HG02763 (cell line): Measurements from ENCODE around the gene HTT.
"Not testable (repeated sequence)": the region's sequence is repeated elsewhere in the genome, so short reads cannot be mapped to it uniquely, and the experiment has no call there.

Source experiments
- ATAC-seq: cut with Tn5 transposase; IDR thresholded peaks from one replicate; pipeline ENCODE4 v1.9.1; 2021; ENCODE audit warnings: mild to moderate bottlenecking, moderate library complexity; ENCODE audit not compliant: unreplicated experiment

Gene HTT

DNA sequence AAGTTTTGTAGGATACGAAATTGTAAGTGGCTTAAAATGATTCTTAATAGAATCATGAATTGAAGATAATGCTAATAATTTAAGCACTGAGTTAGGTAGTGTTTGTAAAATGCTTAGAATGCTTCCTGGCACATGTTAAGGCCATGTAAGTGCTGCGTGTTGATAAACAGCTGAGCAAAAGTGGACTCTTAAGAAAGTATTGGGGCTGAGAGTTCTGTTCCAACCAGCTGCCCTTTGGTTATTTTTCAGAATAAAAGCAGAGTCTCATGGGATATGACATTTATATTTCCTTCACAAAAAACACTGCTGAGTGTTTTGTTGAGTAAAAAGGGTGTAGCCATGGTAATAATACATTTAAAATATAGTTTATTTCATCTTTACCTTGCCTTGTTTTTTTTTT lies 42.5 kb downstream of the HTT start:
- no peak for ATAC-seq

DNA sequence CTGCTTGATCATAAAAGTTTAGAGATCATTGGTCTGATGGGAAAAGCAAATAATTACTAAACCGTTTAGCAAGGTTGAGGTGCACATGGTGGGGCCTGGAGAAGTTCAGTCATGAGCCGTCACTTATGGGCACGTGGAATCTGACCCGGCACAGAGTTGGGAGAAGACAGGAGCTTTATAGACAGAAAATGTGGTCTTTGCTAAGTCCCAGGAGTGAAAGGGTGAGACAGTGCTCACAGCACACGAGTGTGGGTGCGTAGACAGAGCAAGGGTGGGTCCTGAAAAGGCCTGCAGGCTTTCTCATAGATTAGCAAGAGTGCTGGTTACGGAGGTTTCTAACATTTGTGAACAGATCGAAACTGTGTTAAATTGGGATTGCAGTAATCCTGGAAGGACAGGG lies 43.8 kb downstream of the HTT start:
- ATAC-seq, result no peak

DNA sequence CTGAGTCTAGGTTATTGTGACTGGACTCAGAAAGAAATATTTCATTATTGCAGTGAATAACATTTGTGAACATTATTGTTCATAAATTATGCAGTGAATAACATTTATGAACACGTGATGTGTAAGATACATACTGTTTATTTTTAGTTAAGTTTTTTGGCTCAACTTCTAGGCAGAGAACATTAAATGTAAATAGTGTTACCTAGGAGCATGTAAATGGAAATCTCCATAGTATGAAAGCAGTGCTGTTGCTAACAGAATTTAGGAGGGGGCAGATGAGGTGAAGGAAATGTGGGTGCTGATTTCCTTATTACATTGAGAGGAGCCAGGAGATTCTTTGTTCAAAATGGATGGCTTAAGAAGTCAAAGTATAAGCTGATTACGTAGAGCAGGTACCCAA lies 45.0 kb downstream of the HTT start:
- no peak for ATAC-seq

GRCh38 chr4:3121110-3121509 lies 46.6 kb downstream of the HTT start:
- no peak for ATAC-seq

GRCh38 chr4:3121596-3121995 lies 47.1 kb downstream of the HTT start:
- ATAC-seq, result no peak

DNA sequence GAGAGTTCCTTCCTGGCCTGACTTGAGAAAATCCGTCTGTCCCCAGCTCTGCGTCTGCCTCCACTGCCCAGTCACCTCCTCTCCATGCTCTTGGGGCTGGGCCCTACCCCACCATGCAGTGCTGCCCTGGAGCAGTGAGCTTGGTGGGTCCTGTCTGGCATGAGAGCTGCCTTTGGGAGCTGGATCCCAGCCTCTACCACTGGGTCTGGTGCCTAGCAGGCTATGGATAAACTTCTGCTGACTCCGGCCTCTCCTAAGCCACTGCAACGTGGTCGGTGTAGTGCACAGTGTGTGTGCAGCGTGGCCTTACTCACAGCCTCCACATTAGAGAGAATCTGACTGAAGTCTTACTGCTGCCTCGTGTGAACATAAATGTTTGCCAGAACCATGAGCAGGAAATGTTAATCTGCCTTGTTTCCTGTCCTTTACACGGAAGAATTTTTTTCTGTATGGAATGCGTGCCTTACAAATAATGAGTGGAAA lies 47.6 kb downstream of the HTT start:
- ATAC-seq, result no peak

DNA sequence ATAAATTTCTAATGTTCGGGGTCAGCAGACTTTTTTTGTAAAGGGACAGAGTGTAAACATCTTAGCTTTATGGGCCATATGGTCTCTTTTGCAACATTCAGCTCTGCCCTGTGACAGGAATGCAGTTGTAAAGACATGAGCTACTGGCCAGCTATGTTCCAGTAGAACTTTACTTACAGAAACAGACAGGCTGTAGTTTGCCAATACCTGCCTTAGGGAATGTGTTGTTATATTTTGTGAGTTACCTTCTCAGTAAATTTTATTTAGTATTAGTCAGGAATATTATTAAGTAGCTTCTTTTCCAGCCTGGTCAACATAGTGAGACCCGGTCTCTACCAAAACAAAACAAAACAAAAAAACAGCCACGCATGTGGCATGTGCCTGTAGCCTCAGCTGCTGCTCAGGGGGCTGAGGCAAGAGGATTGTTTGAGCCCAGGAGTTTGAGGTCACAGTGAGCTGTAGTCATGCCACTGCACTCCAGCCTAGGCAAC lies 48.7 kb downstream of the HTT start:
- no peak for ATAC-seq

DNA sequence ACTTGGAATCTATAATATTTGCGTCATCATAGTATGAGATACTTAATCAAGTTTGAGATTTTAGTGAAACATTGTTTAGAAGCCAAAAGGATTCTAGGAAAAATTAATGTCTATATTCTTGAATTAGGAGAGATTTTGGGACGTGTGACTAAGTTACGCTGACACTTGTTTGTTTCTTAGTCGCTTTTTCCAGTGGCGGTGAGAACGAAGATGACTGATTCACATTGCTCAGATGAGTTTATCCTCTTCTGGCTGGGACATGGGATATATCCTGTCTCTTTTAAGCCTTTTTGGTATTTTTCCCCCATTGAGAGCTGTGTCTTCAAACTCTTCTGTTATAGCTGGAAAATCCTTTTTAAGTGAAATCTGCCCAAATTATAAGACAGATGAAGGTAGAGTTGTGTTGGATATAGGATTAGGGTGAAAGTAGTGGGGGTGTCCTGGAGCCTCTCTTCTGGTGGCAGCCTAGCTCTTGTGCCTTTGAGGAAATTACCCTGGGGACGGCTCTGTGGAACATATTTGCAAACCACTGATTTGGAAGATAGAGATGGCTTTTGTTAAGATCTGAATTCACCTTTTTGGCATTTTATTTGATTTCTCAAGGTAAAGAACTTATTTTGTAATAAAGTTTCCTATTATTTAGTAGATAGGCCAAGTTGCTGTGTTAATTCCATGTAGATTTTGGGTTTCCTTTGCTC lies 49.7 kb downstream of the HTT start:
- ATAC-seq, result no peak

GRCh38 chr4:3127112-3127511 lies 52.6 kb downstream of the HTT start:
- no peak for ATAC-seq

DNA sequence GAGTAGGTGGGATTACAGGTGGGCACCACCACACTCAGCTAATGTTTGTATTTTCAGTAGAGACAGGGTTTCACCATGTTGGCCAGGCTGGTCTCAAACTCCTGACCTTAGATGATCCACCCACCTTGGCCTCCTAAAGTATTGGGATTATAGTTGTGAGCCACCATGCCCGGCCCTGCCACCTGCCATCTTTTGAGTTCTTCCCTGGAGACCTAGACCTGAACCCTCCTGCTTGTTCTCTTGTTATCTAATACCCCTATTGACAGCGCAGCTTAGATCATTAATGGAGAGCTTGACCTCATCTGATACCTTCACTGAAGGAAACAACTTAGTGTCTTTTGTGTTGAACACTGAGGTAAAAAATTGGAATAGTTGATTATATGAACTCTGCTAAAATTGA lies 53.6 kb downstream of the HTT start:
- ATAC-seq, result no peak

- no peak for ATAC-seq
Observed at GRCh38 chr4:3128976-3129375, 54.5 kb downstream of the HTT start.

DNA sequence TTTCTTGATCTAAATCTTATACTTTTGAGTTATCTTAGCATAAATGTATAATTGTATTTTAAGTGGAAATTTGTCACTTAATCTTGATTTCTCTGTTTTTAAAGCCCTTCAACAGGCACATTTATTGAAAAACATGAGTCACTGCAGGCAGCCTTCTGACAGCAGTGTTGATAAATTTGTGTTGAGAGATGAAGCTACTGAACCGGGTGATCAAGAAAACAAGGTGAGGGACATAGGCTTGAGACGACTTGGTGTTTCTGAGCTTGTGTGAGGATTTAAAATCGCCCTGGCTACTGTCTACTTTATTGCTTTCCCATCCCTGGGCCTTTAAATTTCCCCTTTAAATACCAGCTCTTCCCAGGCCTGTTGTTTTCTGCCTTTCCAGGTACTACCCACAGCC lies 55.7 kb downstream of the HTT start:
- ATAC-seq, result no peak

DNA sequence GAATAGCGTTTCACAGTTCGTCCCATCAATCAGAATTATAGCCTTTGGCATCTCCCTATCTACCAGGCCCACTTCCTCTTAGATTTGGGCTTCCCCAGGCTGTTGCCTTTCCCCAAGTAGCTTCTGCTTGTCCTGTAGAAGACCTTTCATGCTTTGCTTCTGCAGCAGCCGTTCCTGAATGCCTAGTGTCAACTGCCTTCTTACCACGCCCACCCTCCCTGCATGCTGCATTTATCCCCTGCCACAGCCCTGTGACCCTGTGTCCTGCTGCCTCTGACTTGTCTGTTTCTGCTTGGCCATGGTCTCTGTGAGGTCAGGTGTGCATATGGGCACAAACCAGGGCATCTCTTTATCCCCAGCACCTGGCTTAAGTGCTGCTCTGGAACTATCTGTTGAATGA lies 56.3 kb downstream of the HTT start:
- no peak for ATAC-seq

GRCh38 chr4:3134201-3134600 lies 59.7 kb downstream of the HTT start:
- no peak for ATAC-seq

DNA sequence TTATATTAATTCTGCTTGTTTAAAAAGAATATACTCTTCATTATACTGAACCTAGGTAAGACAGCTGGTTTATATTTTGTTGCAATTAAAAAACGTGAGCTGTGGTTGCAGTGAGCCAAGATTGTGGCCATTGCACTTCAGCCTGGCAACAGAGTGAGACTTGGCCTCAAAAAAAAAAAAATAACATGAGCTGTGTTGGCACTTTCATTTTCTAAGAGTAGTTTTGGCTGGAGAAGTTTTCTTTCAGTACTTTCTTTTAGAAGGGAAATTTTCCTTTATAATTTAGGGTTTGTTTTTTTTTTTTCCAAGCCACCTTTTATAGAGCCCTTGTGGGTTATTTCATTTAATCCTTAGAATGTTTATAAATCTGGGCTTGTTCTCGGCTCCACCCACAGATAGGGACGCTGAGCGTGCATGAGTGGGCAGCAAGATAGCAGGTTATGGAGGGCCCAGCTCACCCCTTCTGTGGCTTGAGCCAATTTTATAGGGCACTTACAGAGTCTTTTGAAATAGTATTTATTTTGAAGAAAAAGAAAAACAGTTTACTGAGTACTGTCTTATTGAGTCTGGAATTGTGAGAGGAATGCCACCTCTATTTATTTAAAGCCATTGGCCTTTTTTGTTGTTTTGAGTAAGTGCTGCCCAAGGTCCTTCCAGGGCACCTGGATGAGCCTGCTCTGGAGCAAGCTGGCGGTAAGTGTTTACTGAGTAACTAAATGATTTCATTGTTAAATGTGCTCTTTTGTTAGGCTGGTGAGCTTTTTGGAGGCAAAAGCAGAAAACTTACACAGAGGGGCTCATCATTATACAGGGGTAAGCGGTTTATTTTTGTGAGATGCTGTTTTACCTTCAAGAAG lies 60.9 kb downstream of the HTT start:
- no peak for ATAC-seq

GRCh38 chr4:3136454-3136853 lies 62.0 kb downstream of the HTT start:
- no peak for ATAC-seq

DNA sequence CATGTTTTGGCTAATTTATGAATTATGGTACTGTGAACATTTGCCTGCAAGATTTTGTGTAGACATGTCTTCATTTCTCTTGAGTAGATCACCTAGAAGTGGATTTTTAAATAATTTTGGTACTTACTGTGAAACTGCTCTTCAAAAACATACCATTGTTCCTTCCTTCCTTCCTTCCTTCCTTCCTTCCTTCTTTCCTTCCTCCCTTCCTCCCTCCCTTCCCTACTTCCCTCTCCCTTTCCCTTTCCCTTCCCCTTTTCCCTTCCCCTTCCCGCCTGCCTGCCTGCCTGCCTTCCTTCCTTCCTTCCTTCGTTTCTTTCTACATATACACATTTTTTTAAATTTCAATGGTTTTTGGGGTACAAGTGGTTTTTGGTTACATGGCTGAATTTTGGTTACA lies 63.4 kb downstream of the HTT start:
- no peak for ATAC-seq

DNA sequence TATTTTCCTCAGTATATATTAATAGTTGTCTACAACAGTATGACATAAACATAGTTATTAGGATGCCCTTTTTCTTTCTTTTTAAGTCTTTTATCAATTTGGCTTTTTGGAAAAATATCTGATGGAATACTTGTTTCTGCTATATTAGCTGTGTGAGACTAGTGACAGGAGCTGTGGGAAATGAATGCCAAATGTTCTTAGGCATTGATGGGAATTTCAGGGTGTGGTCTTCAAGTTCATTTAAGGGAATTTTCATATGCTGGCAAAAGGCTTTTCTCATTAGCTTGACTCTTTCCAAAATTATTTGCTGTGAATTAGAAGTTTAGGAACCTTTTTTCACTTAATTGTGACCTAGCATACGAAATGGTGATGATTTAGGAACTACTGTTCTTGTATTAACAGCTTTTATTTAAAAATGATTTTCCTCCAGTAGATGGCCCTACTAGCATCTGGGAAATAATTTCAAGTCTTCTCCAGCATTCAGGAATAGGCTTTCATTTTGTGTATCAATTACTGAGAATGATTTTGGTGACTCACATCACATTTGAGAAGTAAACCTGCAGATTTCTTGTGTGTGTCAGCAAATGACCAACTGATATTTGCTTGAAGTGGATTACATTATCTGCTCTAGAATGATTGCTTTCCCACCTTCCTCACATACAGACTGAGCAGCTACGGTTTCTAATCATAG lies 70.9 kb downstream of the HTT start:
- no peak for ATAC-seq

GRCh38 chr4:3148926-3149325 lies 74.4 kb downstream of the HTT start:
- ATAC-seq, result no peak

DNA sequence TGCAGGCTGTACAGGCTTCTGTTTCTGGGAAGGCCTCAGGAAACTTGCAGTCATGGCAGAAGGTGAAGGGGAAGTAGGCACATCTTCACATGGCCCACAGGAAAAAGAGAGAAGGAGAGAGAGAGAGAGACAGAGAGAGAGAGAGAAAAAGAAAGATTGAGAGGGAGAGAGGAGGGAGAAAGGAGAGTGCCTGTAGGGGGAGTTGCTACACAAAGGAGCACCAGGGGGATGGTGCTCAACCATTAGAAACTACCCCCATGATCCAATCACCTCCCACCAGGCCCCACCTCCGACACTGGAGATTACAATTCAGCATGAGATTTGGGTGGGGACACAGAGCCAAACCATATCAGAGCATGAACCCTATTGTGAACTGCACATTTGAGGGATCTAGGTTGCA lies 76.8 kb downstream of the HTT start:
- not testable (repeated sequence) for ATAC-seq

DNA sequence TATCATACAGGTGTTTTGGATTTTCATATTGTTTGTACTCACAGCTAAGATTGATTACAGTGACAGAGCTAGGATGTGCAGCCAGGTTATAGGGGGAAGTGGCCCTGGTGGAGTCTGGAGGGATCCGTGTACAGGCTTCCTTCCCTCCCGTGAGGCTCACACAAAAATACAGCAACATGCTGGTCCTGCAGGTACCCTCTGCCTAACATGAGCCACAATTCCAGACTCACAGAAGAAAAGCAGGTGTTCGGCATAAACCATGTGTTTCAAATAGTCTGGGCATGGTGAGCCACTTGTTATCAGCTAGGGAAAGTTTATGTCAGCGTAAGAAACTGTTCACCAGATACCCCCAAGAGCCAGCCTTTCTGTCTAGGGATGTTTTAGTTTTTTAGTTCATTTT lies 82.9 kb downstream of the HTT start:
- ATAC-seq, result no peak

- no peak for ATAC-seq
Observed at GRCh38 chr4:3158841-3159240, 84.4 kb downstream of the HTT start.
